ENCODE data around the gene ZMYM2. TPM values are rescaled to one million over a fixed set of nuclear protein-coding genes. Genes with fewer than 3 reads are reported as not detected.
"Not testable (repeated sequence)": the region's sequence is repeated elsewhere in the genome, so short reads cannot be mapped to it uniquely, and the experiment has no call there.

Gene ZMYM2
- total RNA-seq, 1 donor from 2014 or later: 48.2 TPM

GRCh38 chr13:20037908-20038307 lies 79.4 kb downstream of the ZMYM2 start:
- H3K27ac ChIP-seq (replicated peaks): no peak overlapping the region
- intact Hi-C loops (cut with micrococcal nuclease): loop anchor here (10.0 kb wide), 1 partner anchor 127 kb away; the partner anchor contains the start of gene GJA3

GRCh38 chr13:20042603-20043002 lies 84.1 kb downstream of the ZMYM2 start:
- Histone ChIP-seq H3K4me1 (peaks cover 33% of the 10 kb centered on the region), H3K36me3 (peaks cover 26% of the 10 kb centered on the region)
- H3K27ac ChIP-seq (replicated peaks); H3K27me3 ChIP-seq (ENCODE audit: low read depth); intact Hi-C loops (cut with micrococcal nuclease); H3K4me3 ChIP-seq; H3K9me3 ChIP-seq (replicated peaks); DNase-seq: not testable (repeated sequence)

More at GRCh38 chr13:20037908-20038307, 79.4 kb downstream of the ZMYM2 start:
- H3K9me3 ChIP-seq (replicated peaks): no peaks in the 10 kb centered on the region
- no peak overlapping the region for H3K4me3 ChIP-seq
- no peak for TF ChIP-seq CTCF (IDR thresholded peaks at IDR 0.05; ENCODE audit: borderline replicate concordance)
- no peak for DNase-seq
- peaks cover 28% of the 10 kb centered on the region for H3K4me1 ChIP-seq
- peaks cover 62% of the 10 kb centered on the region for H3K36me3 ChIP-seq
- no peaks in the 10 kb centered on the region for H3K27me3 ChIP-seq (ENCODE audit: low read depth)

- Histone ChIP-seq H3K9me3 (replicated peaks) (no peaks in the 10 kb centered on the region), H3K4me3 (no peak overlapping the region), H3K4me1 (peaks cover 35% of the 10 kb centered on the region), H3K36me3 (peaks cover 19% of the 10 kb centered on the region), H3K27me3 (ENCODE audit: low read depth) (no peaks in the 10 kb centered on the region), H3K27ac (replicated peaks) (no peak overlapping the region)
- no peak for TF ChIP-seq CTCF (IDR thresholded peaks at IDR 0.05; ENCODE audit: borderline replicate concordance)
- intact Hi-C loops (cut with micrococcal nuclease): no loop called here
- no peak for DNase-seq
These were observed 84.8 kb downstream of the ZMYM2 start for GRCh38 chr13:20043207-20043925.

GRCh38 chr13:20044086-20044485 lies 85.6 kb downstream of the ZMYM2 start:
- TF ChIP-seq CTCF (IDR thresholded peaks at IDR 0.05; ENCODE audit: borderline replicate concordance): no peak
- DNase-seq: no peak
- Histone ChIP-seq H3K36me3 (peaks cover 14% of the 10 kb centered on the region), H3K27me3 (ENCODE audit: low read depth) (no peaks in the 10 kb centered on the region), H3K4me1 (peaks cover 36% of the 10 kb centered on the region), H3K27ac (replicated peaks) (no peak overlapping the region), H3K9me3 (replicated peaks) (no peaks in the 10 kb centered on the region), H3K4me3 (no peak overlapping the region)
- intact Hi-C loops (cut with micrococcal nuclease): no loop called here

GRCh38 chr13:20045950-20046548 lies 87.5 kb downstream of the ZMYM2 start:
- TF ChIP-seq CTCF (IDR thresholded peaks at IDR 0.05; ENCODE audit: borderline replicate concordance): no peak
- H3K36me3 ChIP-seq: peaks cover 3% of the 10 kb centered on the region
- H3K27ac ChIP-seq (replicated peaks): no peak overlapping the region

More at GRCh38 chr13:20045950-20046548, 87.5 kb downstream of the ZMYM2 start:
- DNase-seq: no peak
- Histone ChIP-seq H3K9me3 (replicated peaks) (no peaks in the 10 kb centered on the region), H3K4me1 (peaks cover 46% of the 10 kb centered on the region), H3K4me3 (no peak overlapping the region), H3K27me3 (ENCODE audit: low read depth) (no peaks in the 10 kb centered on the region)
- intact Hi-C loops (cut with micrococcal nuclease): no loop called here
